Measurements from ENCODE around the gene XRN2. TPM values are rescaled to one million over a fixed set of nuclear protein-coding genes. Genes with fewer than 3 reads are reported as not detected.

XRN2 gene
- total RNA-seq, 2 experiments from 2014 or later, result 85.0 to 85.5 TPM

GRCh38 chr20:21378259-21378658, 75.1 kb downstream of the XRN2 start:
- no peaks in the 10 kb centered on the region for H3K27me3 Mint-ChIP-seq
- H3K36me3 Mint-ChIP-seq, result peaks cover 19% of the 10 kb centered on the region
- H3K4me1 Mint-ChIP-seq, result peaks cover 6% of the 10 kb centered on the region
- H3K4me3 Mint-ChIP-seq, result no peak overlapping the region
- no peak for DNase-seq
- H3K9me3 Mint-ChIP-seq, result no peaks in the 10 kb centered on the region
- H3K27ac Mint-ChIP-seq, result no peak overlapping the region

GRCh38 chr20:21380711-21381110, 77.6 kb downstream of the XRN2 start:
- H3K27ac Mint-ChIP-seq, result no peak overlapping the region
- peaks cover 21% of the 10 kb centered on the region for H3K36me3 Mint-ChIP-seq
- no peak for DNase-seq
- H3K4me1 Mint-ChIP-seq, result peaks cover 5% of the 10 kb centered on the region
- no peaks in the 10 kb centered on the region for H3K9me3 Mint-ChIP-seq
- H3K4me3 Mint-ChIP-seq, result no peak overlapping the region
- H3K27me3 Mint-ChIP-seq, result no peaks in the 10 kb centered on the region

DNA sequence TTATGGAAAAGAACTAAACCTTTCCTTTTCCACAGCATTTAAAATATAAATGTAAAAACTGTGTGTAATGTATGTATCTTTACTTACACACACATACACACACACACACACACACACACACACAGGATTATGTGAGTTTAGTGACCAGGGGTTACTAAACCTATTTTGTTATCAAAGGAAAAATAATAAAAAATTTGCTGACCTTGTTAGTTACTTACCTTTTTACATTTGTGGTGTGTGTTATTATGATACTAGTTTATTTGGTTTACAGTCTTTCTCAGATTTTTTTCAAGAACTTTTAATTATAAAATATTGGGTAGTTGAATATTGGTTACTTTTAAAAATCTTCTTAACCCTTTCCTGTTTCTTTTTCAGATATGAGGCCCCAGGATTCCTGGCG, 78.5 kb downstream of the XRN2 start:
- no peaks in the 10 kb centered on the region for H3K9me3 Mint-ChIP-seq
- H3K27me3 Mint-ChIP-seq, result no peaks in the 10 kb centered on the region
- DNase-seq, result no peak
- no peak overlapping the region for H3K27ac Mint-ChIP-seq
- H3K4me1 Mint-ChIP-seq, result peaks cover 5% of the 10 kb centered on the region
- peaks cover 19% of the 10 kb centered on the region for H3K36me3 Mint-ChIP-seq
- no peak overlapping the region for H3K4me3 Mint-ChIP-seq

DNA sequence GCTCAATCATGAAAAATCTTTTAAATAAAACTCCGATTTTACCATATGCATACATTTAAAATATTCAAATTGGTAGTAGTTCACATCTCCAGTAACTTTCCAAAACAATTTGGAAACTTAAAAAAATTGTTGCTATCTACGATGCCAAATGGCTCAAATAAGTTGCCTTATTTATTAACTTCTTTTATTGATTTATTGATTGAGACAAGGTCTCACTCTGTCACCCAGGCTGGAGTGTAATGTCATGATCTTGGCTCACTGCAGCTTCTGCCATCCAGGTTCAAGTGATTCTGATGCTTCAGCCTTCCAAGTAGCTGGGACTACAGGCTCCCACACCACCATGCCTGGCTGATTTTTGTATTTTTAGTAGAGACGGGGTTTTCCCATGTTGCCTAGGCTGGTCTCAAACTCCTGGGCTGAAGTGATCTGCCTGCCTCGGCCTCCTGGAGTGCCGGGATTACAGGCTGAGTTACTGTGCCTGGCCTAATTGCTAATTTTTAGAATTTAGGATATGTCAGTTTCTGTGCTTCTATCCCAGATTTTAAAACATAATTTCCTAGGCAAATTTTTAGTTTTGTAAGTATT, 81.3 kb downstream of the XRN2 start:
- Mint-ChIP-seq H3K27ac (no peak overlapping the region), H3K9me3 (no peaks in the 10 kb centered on the region)

GRCh38 chr20:21386111-21386510, 83.0 kb downstream of the XRN2 start:
- Mint-ChIP-seq H3K4me1 (no peaks in the 10 kb centered on the region), H3K27ac (no peak overlapping the region), H3K36me3 (peaks cover 26% of the 10 kb centered on the region), H3K9me3 (no peaks in the 10 kb centered on the region), H3K27me3 (peaks cover 4% of the 10 kb centered on the region), H3K4me3 (no peak overlapping the region)
- no peak for DNase-seq

More for the DNA sequence above, 81.3 kb downstream of the XRN2 start:
- H3K4me3 Mint-ChIP-seq, result no peak overlapping the region
- no peak for DNase-seq
- peaks cover 18% of the 10 kb centered on the region for H3K36me3 Mint-ChIP-seq
- H3K4me1 Mint-ChIP-seq, result no peaks in the 10 kb centered on the region
- H3K27me3 Mint-ChIP-seq, result no peaks in the 10 kb centered on the region

- Mint-ChIP-seq H3K36me3 (peaks cover 32% of the 10 kb centered on the region), H3K4me3 (no peak overlapping the region), H3K4me1 (peaks cover 6% of the 10 kb centered on the region), H3K27ac (no peak overlapping the region), H3K9me3 (no peaks in the 10 kb centered on the region), H3K27me3 (peaks cover 16% of the 10 kb centered on the region)
- DNase-seq, result no peak
Observed at GRCh38 chr20:21387528-21387927, 84.4 kb downstream of the XRN2 start.

DNA sequence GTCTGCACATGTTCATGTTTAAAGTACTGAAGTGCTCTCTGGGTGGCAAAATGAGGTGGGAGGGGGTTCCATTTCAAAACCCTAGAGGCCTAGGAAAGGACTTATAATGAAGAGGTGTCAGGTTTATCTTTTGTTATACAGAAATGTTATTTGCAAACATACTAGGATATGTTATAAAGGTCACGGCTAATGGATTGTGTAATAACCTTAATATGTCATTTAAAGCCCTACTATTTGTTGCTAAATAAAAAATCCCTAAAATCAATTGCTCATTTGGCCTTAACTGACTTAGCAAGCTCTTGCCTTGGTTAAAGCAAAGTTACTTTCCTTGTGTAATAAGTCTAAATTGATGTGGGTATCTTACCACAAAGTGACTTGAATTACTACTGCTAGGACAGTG, 85.4 kb downstream of the XRN2 start:
- H3K27me3 Mint-ChIP-seq, result peaks cover 27% of the 10 kb centered on the region
- no peaks in the 10 kb centered on the region for H3K9me3 Mint-ChIP-seq
- peaks cover 31% of the 10 kb centered on the region for H3K36me3 Mint-ChIP-seq
- H3K27ac Mint-ChIP-seq, result no peak overlapping the region
- peaks cover 14% of the 10 kb centered on the region for H3K4me1 Mint-ChIP-seq
- no peak for DNase-seq
- no peak overlapping the region for H3K4me3 Mint-ChIP-seq

GRCh38 chr20:21389368-21389767, 86.2 kb downstream of the XRN2 start:
- H3K36me3 Mint-ChIP-seq, result peaks cover 28% of the 10 kb centered on the region
- DNase-seq, result no peak
- H3K9me3 Mint-ChIP-seq, result no peaks in the 10 kb centered on the region
- H3K27me3 Mint-ChIP-seq, result peaks cover 35% of the 10 kb centered on the region
- peaks cover 14% of the 10 kb centered on the region for H3K4me1 Mint-ChIP-seq
- H3K4me3 Mint-ChIP-seq, result no peak overlapping the region
- no peak overlapping the region for H3K27ac Mint-ChIP-seq

- Mint-ChIP-seq H3K27ac (no peak overlapping the region), H3K4me1 (peaks cover 20% of the 10 kb centered on the region), H3K36me3 (peaks cover 26% of the 10 kb centered on the region), H3K27me3 (peaks cover 46% of the 10 kb centered on the region), H3K9me3 (no peaks in the 10 kb centered on the region), H3K4me3 (no peak overlapping the region)
- DNase-seq, result no peak
Observed at GRCh38 chr20:21390768-21391167, 87.6 kb downstream of the XRN2 start.

DNA sequence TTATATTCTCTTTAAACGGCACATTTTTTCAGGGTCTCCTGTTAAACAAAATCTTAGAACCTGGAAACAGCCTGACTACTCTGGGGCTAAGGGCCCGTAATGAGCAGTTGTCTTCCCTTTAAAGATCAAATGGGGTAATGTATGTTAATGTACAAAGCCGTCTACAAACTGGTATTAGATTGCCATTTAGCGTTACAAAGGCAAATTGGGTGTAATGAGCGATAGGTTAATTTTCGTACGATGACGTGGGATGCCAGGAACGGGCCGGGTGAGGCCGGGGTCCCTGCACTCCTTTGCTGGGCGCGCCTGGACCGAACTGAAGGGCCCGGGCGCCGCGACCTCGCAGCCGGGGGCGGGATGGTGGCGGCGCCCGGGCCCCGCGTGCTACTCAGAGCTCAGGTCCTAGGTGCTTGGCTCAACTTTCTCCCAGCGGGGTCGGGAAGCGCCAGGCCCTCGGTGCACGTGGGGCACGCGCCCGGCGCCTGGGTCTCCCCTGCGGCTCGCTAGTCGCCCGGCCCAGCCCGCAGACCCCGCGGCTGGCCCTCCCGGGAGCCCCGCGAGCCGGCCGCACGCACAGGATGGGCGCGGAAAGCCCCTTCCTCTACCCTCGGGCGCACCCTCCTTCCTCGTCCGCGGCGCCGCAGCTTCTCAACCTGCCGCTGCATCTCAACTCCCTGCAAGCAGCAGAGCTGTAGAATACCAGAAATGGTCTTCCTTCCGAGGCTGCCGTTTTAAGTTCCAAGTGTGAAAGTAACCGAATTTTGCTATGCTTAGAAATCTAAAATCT, 88.2 kb downstream of the XRN2 start:
- Mint-ChIP-seq H3K4me1 (peaks cover 20% of the 10 kb centered on the region), H3K4me3 (no peak overlapping the region), H3K36me3 (peaks cover 26% of the 10 kb centered on the region), H3K9me3 (no peaks in the 10 kb centered on the region), H3K27ac (no peak overlapping the region), H3K27me3 (peaks cover 48% of the 10 kb centered on the region)
- DNase-seq, result peak; percentile 9

- Mint-ChIP-seq H3K27me3 (peaks cover 48% of the 10 kb centered on the region), H3K27ac (no peak overlapping the region), H3K4me3 (no peak overlapping the region), H3K36me3 (peaks cover 24% of the 10 kb centered on the region), H3K9me3 (no peaks in the 10 kb centered on the region), H3K4me1 (peaks cover 20% of the 10 kb centered on the region)
- no peak for DNase-seq
Observed at GRCh38 chr20:21391972-21392352, 88.8 kb downstream of the XRN2 start.

- Mint-ChIP-seq H3K36me3 (peaks cover 19% of the 10 kb centered on the region), H3K4me3 (peak overlapping the region; percentile 18)
Observed at GRCh38 chr20:21393166-21393565, 90.0 kb downstream of the XRN2 start.

DNA sequence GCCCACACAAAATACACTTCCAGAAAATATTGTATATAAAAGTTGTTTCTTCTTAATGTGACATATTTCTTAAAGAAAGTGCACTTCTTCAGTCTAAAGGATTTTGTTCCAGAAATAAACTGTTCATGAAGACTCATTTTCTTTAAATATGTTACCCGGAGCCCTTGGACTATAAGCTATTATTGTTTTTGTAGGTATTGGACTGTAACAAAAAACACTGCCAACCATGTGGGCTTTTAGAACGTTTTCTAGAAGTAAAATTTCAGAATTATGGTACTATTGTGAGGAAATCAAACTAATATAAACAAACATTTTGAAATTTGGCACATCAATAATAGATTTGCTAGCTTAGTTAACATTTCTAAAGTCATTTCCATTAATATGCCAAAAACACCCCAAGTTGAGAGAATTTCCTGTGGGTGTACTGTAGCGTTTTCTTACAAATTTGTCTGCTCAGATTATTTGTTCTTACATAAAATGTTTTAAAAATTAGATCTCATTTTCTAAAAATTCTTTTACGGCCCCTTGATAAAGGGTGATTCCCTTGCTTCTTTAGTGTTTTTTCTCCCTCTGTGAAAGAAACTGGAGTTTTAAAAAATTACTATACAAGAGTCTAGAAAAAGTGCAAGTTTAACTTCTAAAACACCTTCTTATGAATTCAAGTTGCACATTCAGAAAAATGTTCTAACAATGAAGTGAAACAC, 90.8 kb downstream of the XRN2 start:
- Mint-ChIP-seq H3K36me3 (peaks cover 19% of the 10 kb centered on the region), H3K27me3 (peaks cover 64% of the 10 kb centered on the region), H3K9me3 (peaks cover 4% of the 10 kb centered on the region), H3K4me1 (peaks cover 22% of the 10 kb centered on the region), H3K4me3 (no peak overlapping the region), H3K27ac (no peak overlapping the region)
- no peak for DNase-seq

More at GRCh38 chr20:21393166-21393565, 90.0 kb downstream of the XRN2 start:
- Mint-ChIP-seq H3K27me3 (peaks cover 56% of the 10 kb centered on the region), H3K27ac (no peak overlapping the region), H3K9me3 (no peaks in the 10 kb centered on the region), H3K4me1 (peaks cover 22% of the 10 kb centered on the region)
- DNase-seq, result no peak

DNA sequence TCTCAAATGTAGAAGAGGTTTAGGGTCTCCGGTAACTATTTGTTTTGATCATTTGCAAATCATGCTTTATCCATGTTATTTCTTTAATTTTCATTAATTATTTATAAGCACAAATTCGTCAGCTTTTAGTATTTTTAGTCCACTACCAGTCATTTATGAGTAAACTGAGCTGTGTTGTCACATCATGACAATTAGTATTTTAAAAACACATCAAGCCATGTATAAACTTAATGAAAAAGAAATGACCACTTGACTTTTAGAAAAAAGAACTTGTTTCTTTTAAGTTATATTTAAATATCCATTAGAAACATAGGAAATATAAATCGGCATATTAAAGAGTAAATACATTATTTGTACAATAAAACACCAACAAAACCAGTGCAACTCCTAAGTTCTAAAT, 91.4 kb downstream of the XRN2 start:
- DNase-seq, result no peak
- no peak overlapping the region for H3K27ac Mint-ChIP-seq
- peaks cover 19% of the 10 kb centered on the region for H3K36me3 Mint-ChIP-seq
- H3K9me3 Mint-ChIP-seq, result peaks cover 4% of the 10 kb centered on the region
- peaks cover 70% of the 10 kb centered on the region for H3K27me3 Mint-ChIP-seq
- no peak overlapping the region for H3K4me3 Mint-ChIP-seq
- H3K4me1 Mint-ChIP-seq, result peaks cover 22% of the 10 kb centered on the region

GRCh38 chr20:21395051-21395665, 92.0 kb downstream of the XRN2 start:
- peaks cover 75% of the 10 kb centered on the region for H3K27me3 Mint-ChIP-seq
- peak overlapping the region; percentile 49 for H3K4me3 Mint-ChIP-seq
- peaks cover 4% of the 10 kb centered on the region for H3K9me3 Mint-ChIP-seq
- DNase-seq, result no peak
- H3K27ac Mint-ChIP-seq, result peak overlapping the region; percentile 25
- peaks cover 22% of the 10 kb centered on the region for H3K4me1 Mint-ChIP-seq
- H3K36me3 Mint-ChIP-seq, result peaks cover 16% of the 10 kb centered on the region
